Dendritic cell treated with granulocyte-macrophage colony-stimulating factor and Interleukin-4, amounts not matched to agents 40 ng/mL and 50 ng/mL, for 4 days (primary cell): ENCODE results near the gene SST.

Source experiments
- H3K27ac Mint-ChIP-seq: one replicate; pipeline ENCODE4 v1.8.0; 2022; ENCODE audit warnings: mild to moderate bottlenecking, mixed read lengths
- H3K27me3 Mint-ChIP-seq: one replicate; pipeline ENCODE4 v1.8.0; 2022; ENCODE audit warnings: mild to moderate bottlenecking, mixed read lengths
- H3K36me3 Mint-ChIP-seq: one replicate; pipeline ENCODE4 v1.8.0; 2022; ENCODE audit warnings: low read depth, mixed read lengths
- H3K4me1 Mint-ChIP-seq: one replicate; pipeline ENCODE4 v1.8.0; 2022; ENCODE audit warnings: low read depth, mixed read lengths
- H3K4me3 Mint-ChIP-seq: one replicate; pipeline ENCODE4 v1.8.0; 2022; ENCODE audit warnings: mild to moderate bottlenecking, moderate library complexity, mixed read lengths
- H3K9me3 Mint-ChIP-seq: one replicate; pipeline ENCODE4 v1.8.0; 2022; ENCODE audit warnings: mixed read lengths
- intact Hi-C: fragments of 100-400 bp; cut with micrococcal nuclease; formaldehyde crosslinking; loops from one replicate; pipeline ENCODE4 v1.15.0; 2022

The SST gene

GRCh38 chr3:187669675-187670504 is at the start of gene SST:
Gene SST (minus strand): TSS chr3:187670394. CDS start chr3:187670291, 103 bp downstream.
- no peak within 1 kb of the TSS for H3K27ac Mint-ChIP-seq
- intact Hi-C loops = no loop called here
- peaks cover 42% of the 10 kb centered on the region for H3K27me3 Mint-ChIP-seq
- no peak within 1 kb of the TSS for H3K4me3 Mint-ChIP-seq
- no peaks in the 10 kb centered on the region for H3K36me3 Mint-ChIP-seq
- H3K9me3 Mint-ChIP-seq = no peaks in the 10 kb centered on the region
- no peaks in the 10 kb centered on the region for H3K4me1 Mint-ChIP-seq

GRCh38 chr3:187719628-187720336 is 49.6 kb upstream of the SST start:
- Mint-ChIP-seq H3K9me3 (no peaks in the 10 kb centered on the region), H3K4me3 (no peak overlapping the region), H3K27me3 (no peaks in the 10 kb centered on the region), H3K36me3 (peaks cover 48% of the 10 kb centered on the region), H3K27ac (peak overlapping the region; percentile 52), H3K4me1 (peaks cover 19% of the 10 kb centered on the region)
- intact Hi-C loops = loop anchor here (10.0 kb wide), 1 partner anchor 495 kb away; no protein-coding TSS in a partner anchor

GRCh38 chr3:187718802-187719201 is 48.6 kb upstream of the SST start:
- intact Hi-C loops = loop anchor here (10.0 kb wide), 1 partner anchor 494 kb away; no protein-coding TSS in a partner anchor
- Mint-ChIP-seq H3K9me3 (no peaks in the 10 kb centered on the region), H3K4me1 (peaks cover 24% of the 10 kb centered on the region), H3K27ac (peak overlapping the region; percentile 25), H3K4me3 (no peak overlapping the region), H3K36me3 (peaks cover 39% of the 10 kb centered on the region), H3K27me3 (no peaks in the 10 kb centered on the region)

GRCh38 chr3:187717572-187717971 is 47.4 kb upstream of the SST start:
- Mint-ChIP-seq H3K27me3 (no peaks in the 10 kb centered on the region), H3K9me3 (no peaks in the 10 kb centered on the region), H3K36me3 (peaks cover 26% of the 10 kb centered on the region), H3K4me3 (no peak overlapping the region), H3K27ac (no peak overlapping the region), H3K4me1 (peaks cover 24% of the 10 kb centered on the region)
- intact Hi-C loops = loop anchor here (10.0 kb wide), 1 partner anchor 493 kb away; no protein-coding TSS in a partner anchor

- intact Hi-C loops = loop anchor here (1.0 to 10.0 kb wide), 4 partner anchors 36 to 490 kb away; no protein-coding TSS in a partner anchor
- H3K4me3 Mint-ChIP-seq = no peak overlapping the region
- peaks cover 14% of the 10 kb centered on the region for H3K4me1 Mint-ChIP-seq
- H3K27ac Mint-ChIP-seq = no peak overlapping the region
- no peaks in the 10 kb centered on the region for H3K27me3 Mint-ChIP-seq
- H3K9me3 Mint-ChIP-seq = no peaks in the 10 kb centered on the region
- no peaks in the 10 kb centered on the region for H3K36me3 Mint-ChIP-seq
Observed at GRCh38 chr3:187714404-187714979, 44.3 kb upstream of the SST start.

GRCh38 chr3:187713504-187713903 is 43.3 kb upstream of the SST start:
- H3K9me3 Mint-ChIP-seq = no peaks in the 10 kb centered on the region
- H3K27me3 Mint-ChIP-seq = no peaks in the 10 kb centered on the region
- no peaks in the 10 kb centered on the region for H3K36me3 Mint-ChIP-seq
- peaks cover 9% of the 10 kb centered on the region for H3K4me1 Mint-ChIP-seq
- intact Hi-C loops = loop anchor here (10.0 kb wide), 1 partner anchor 489 kb away; no protein-coding TSS in a partner anchor
- no peak overlapping the region for H3K27ac Mint-ChIP-seq
- H3K4me3 Mint-ChIP-seq = no peak overlapping the region

GRCh38 chr3:187709155-187709554 is 39.0 kb upstream of the SST start:
- H3K4me1 Mint-ChIP-seq = peaks cover 10% of the 10 kb centered on the region
- no peaks in the 10 kb centered on the region for H3K27me3 Mint-ChIP-seq
- intact Hi-C loops = no loop called here
- no peaks in the 10 kb centered on the region for H3K9me3 Mint-ChIP-seq
- no peaks in the 10 kb centered on the region for H3K36me3 Mint-ChIP-seq
- no peak overlapping the region for H3K27ac Mint-ChIP-seq
- no peak overlapping the region for H3K4me3 Mint-ChIP-seq

GRCh38 chr3:187708696-187709095 is 38.5 kb upstream of the SST start:
- H3K27ac Mint-ChIP-seq = no peak overlapping the region
- no peaks in the 10 kb centered on the region for H3K27me3 Mint-ChIP-seq
- intact Hi-C loops = no loop called here
- no peak overlapping the region for H3K4me3 Mint-ChIP-seq
- H3K36me3 Mint-ChIP-seq = no peaks in the 10 kb centered on the region
- H3K4me1 Mint-ChIP-seq = peaks cover 10% of the 10 kb centered on the region
- no peaks in the 10 kb centered on the region for H3K9me3 Mint-ChIP-seq

GRCh38 chr3:187706971-187707370 is 36.8 kb upstream of the SST start:
- H3K36me3 Mint-ChIP-seq = no peaks in the 10 kb centered on the region
- H3K9me3 Mint-ChIP-seq = no peaks in the 10 kb centered on the region
- peaks cover 10% of the 10 kb centered on the region for H3K4me1 Mint-ChIP-seq
- no peak overlapping the region for H3K27ac Mint-ChIP-seq
- no peaks in the 10 kb centered on the region for H3K27me3 Mint-ChIP-seq
- intact Hi-C loops = no loop called here
- H3K4me3 Mint-ChIP-seq = no peak overlapping the region

- Mint-ChIP-seq H3K4me1 (peaks cover 10% of the 10 kb centered on the region), H3K27me3 (peaks cover 5% of the 10 kb centered on the region), H3K9me3 (no peaks in the 10 kb centered on the region), H3K27ac (no peak overlapping the region), H3K36me3 (no peaks in the 10 kb centered on the region), H3K4me3 (no peak overlapping the region)
- intact Hi-C loops = no loop called here
Observed at GRCh38 chr3:187705164-187705563, 35.0 kb upstream of the SST start.

GRCh38 chr3:187702507-187703033 is 32.4 kb upstream of the SST start, which contains the start of gene RTP2:
Gene RTP2 (minus strand): TSS chr3:187702557. CDS start chr3:187702128, 429 bp downstream.
- Mint-ChIP-seq H3K4me1 (peaks cover 8% of the 10 kb centered on the region), H3K4me3 (no peak within 1 kb of the TSS), H3K9me3 (no peaks in the 10 kb centered on the region), H3K36me3 (no peaks in the 10 kb centered on the region), H3K27me3 (peaks cover 5% of the 10 kb centered on the region), H3K27ac (peak within 1 kb of the TSS; percentile 32)
- intact Hi-C loops = no loop called here

- Mint-ChIP-seq H3K36me3 (no peaks in the 10 kb centered on the region), H3K27me3 (peaks cover 13% of the 10 kb centered on the region), H3K9me3 (no peaks in the 10 kb centered on the region), H3K27ac (no peak overlapping the region), H3K4me3 (no peak overlapping the region), H3K4me1 (no peaks in the 10 kb centered on the region)
- intact Hi-C loops = no loop called here
Observed at GRCh38 chr3:187700249-187700648, 30.1 kb upstream of the SST start.

- peaks cover 18% of the 10 kb centered on the region for H3K27me3 Mint-ChIP-seq
- intact Hi-C loops = no loop called here
- no peaks in the 10 kb centered on the region for H3K9me3 Mint-ChIP-seq
- H3K27ac Mint-ChIP-seq = no peak overlapping the region
- no peaks in the 10 kb centered on the region for H3K4me1 Mint-ChIP-seq
- H3K36me3 Mint-ChIP-seq = no peaks in the 10 kb centered on the region
- no peak overlapping the region for H3K4me3 Mint-ChIP-seq
Observed at GRCh38 chr3:187698499-187699399, 28.6 kb upstream of the SST start.
